Upper lobe of left lung (tissue), 4 donors: Measurements from ENCODE around the gene NPHP4.

ENCODE experiments used
- CTCF ChIP-seq, 6 experiments: fragments of 450-650 bp in 4 of 6; fragments of 200-600 bp in 2 of 6; sonication (generic) in 2 of 6; IDR thresholded peaks; one replicate each; pipeline ENCODE4 v1.5.1; 2016 to 2019; ENCODE audit warnings: antibody characterized with exemption in 6 of 6
- POLR2A ChIP-seq, 4 donors: fragments of 450-650 bp; IDR thresholded peaks; one replicate each; pipeline ENCODE4 v1.5.1; 2016 to 2017; ENCODE audit warnings: antibody characterized with exemption in 4 of 4, mild to moderate bottlenecking in 2 of 4
- POLR2AphosphoS5 ChIP-seq, 2 donors: sonication (generic); formaldehyde crosslinking; IDR thresholded peaks; one replicate each; pipeline ENCODE4 v1.5.1; 2017; ENCODE audit warnings: antibody characterized with exemption in 2 of 2

- no peak for TF ChIP-seq POLR2AphosphoS5 (IDR thresholded peaks at IDR 0.05)
- TF ChIP-seq CTCF (IDR thresholded peaks at IDR 0.05) = no peak
- TF ChIP-seq POLR2A (IDR thresholded peaks at IDR 0.05) = no peak
Observed at GRCh38 chr1:5959667-5960230, 32.5 kb downstream of the NPHP4 start.
